A375 (cell line): ENCODE data around the gene CSPG5. TPM values are rescaled to one million over a fixed set of nuclear protein-coding genes. Genes with fewer than 3 reads are reported as not detected.

ENCODE experiments used
- small RNA-seq: library from RNA; depleted of rRNA; stranded (forward); fragments of <200 nt; gene quantifications from one replicate; pipeline ENCODE3, GENCODE V24; 2014
- total RNA-seq: library from RNA; depleted of rRNA; stranded (reverse); fragments of >200 nt; shearing (Covaris generic); gene quantifications from 2 replicates; pipeline ENCODE4 v1.2.3, GENCODE V29; 2014; rRNA removed

Gene CSPG5
- total RNA-seq = 1.3 and 1.5 TPM in 2 replicates

GRCh38 chr3:47578691-47579632 lies at the start of gene CSPG5:
Gene CSPG5, minus strand, starts transcription at chr3:47578865. Its CDS starts 172 bp downstream, at chr3:47578693.

GRCh38 chr3:47513125-47513929 lies 65.3 kb downstream of the CSPG5 start, which contains the start of gene ELP6:
Gene ELP6, minus strand, starts transcription at chr3:47513712. Its CDS starts 122 bp downstream, at chr3:47513590.

Small RNA genes within 50 kb of the gene (small RNA-seq; reads per million reads assigned to genes)
- gene RN7SL870P = not detected

Other genes starting within 250 kb of the CSPG5 start
- gene PTPN23, start 197.8 kb downstream of the CSPG5 start, total RNA-seq = 30.4 and 38.9 TPM in 2 replicates
- 68.7 and 71.3 TPM in 2 replicates for gene SCAP, start 102.9 kb downstream of the CSPG5 start, total RNA-seq
- 78.3 and 79.6 TPM in 2 replicates for gene ELP6, start 65.2 kb downstream of the CSPG5 start, total RNA-seq
- 66.8 and 71.9 TPM in 2 replicates for gene SMARCC1, start 203.0 kb upstream of the CSPG5 start, total RNA-seq
- 166 and 170 TPM in 2 replicates for gene DHX30, start 224.3 kb upstream of the CSPG5 start, total RNA-seq